Hypothalamus (tissue), 51 donors: Measurements from ENCODE around the gene CCDC110.
"Not testable (repeated sequence)": the region's sequence is repeated elsewhere in the genome, so short reads cannot be mapped to it uniquely, and the experiment has no call there.

ENCODE experiments used
- DNase-seq, 51 donors: peaks; one replicate each; lab custom pipeline; 2025; lab: John Stamatoyannopoulos, UW

The CCDC110 gene

DNA sequence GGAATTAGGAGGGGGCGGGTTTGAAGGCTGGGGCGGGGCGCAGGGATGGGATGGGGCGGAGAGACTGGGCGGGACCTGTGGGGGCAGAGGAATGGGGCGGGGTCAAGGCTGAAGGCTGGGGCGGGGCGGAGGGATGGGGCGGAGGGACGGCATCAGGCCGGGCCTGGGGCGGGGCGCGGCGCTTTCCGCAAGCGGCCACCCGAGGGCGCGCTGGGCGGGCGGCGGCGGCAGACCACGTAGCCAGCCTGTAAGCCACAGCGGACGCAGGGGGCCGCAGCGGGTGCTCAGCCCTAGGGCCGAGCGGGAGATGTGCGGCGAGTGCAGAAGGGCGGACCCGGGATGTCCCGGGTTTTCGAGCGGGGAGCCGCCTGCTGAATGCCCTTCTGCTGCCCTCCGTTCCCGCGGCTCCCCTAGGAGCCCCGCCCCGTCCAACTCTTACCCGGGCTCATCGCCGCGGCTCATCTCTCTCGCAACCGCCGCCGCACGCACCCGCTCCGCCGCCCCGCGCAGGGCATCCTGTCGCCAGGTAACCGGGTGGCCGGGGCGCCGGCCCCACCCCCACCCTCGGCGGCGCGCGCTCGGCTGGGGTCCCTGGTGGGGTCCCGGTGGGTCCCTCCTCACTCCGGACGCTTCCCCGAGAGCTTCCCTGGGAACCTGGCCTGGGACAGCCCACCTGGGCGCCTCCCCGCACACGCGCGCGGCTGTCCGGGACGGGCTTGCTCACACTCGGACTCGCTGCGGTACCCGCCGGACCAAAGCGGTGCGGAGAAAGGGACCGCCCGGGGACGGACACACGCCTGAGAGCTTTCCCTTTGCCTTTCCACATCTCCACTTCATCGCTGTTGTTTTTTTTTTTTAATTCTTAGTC is at the start of gene CCDC110:
Gene CCDC110, minus strand, starts transcription at position 499 of the 868 bp plus-strand sequence. Its CDS starts 50 bp downstream, at position 449.
- peak; percentile 19 to 99 (median 89) for DNase-seq

GRCh38 chr4:185520119-185520518 is 48.6 kb upstream of the CCDC110 start:
- DNase-seq = no peak

DNA sequence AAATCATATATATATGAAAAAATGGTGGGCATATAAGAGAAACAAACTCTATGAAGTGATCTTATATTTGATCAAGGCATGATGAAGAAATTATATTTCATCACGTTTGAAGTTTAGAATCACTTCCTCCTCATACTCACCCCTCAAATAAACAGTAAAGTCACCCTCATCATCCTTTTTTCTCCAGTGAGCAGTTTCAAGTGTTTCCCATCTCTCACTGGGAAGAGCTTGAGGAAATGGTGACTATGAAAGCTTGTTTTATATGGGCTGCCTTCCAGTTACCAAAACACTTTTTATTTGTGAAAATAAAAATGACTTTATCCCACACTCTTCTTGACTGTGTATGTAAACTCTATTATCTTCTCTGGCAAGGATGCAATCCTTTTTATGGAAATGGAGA is 47.0 kb upstream of the CCDC110 start:
- DNase-seq = no peak

- DNase-seq = no peak
These were observed 46.5 kb upstream of the CCDC110 start for GRCh38 chr4:185518069-185518468.

GRCh38 chr4:185515248-185515647 is 43.7 kb upstream of the CCDC110 start:
- no peak for DNase-seq

- DNase-seq = no peak
These were observed 42.7 kb upstream of the CCDC110 start for GRCh38 chr4:185514182-185514697.

- no peak for DNase-seq
These were observed 42.1 kb upstream of the CCDC110 start for GRCh38 chr4:185513489-185514181.

GRCh38 chr4:185512516-185512915 is 41.0 kb upstream of the CCDC110 start:
- no peak for DNase-seq

DNA sequence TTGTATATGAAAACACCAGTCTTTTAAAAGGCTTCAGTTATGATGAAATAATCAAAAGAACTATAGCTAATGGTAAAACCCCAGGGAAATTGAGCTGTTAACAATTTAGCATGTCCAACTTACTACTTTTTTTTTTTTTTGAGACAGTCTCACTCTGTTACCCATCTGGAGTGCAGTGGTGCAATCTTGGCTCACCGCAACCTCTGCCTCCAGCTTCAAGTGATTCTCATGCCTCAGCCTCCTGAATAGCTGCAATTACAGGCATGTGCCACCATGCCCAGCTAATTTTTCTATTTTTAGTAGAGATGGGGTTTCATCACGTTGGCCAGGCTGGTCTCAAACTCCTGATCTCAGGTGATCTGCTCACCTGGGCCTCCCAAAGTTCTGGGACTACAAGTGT is 39.7 kb upstream of the CCDC110 start:
- DNase-seq = not testable (repeated sequence)

- DNase-seq = no peak
These were observed 39.3 kb upstream of the CCDC110 start for GRCh38 chr4:185510806-185511205.

DNA sequence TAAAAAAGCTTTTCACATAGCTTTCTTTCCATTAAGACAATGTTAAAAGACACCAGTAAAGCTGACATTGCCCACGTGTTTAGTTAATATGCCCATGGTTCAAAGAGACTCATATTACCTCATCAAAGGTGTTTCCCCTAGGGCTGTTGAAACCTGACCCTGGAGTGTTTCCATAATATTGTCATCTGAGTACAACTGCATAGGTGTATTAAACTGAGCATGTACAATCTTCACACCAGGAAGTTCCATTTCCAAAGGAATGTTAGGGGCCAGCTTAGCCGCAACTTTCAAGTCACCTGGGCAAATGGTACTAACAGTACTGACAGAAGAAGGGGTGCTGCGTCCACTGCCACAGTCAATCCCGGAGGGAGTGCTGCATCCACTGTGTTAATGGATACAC is 36.6 kb upstream of the CCDC110 start:
- DNase-seq = no peak

- DNase-seq = no peak
These were observed 34.9 kb upstream of the CCDC110 start for GRCh38 chr4:185506422-185506821.

- DNase-seq = no peak
These were observed 32.8 kb upstream of the CCDC110 start for GRCh38 chr4:185504098-185505047.

- no peak for DNase-seq
These were observed 30.9 kb upstream of the CCDC110 start for GRCh38 chr4:185502386-185502785.

DNA sequence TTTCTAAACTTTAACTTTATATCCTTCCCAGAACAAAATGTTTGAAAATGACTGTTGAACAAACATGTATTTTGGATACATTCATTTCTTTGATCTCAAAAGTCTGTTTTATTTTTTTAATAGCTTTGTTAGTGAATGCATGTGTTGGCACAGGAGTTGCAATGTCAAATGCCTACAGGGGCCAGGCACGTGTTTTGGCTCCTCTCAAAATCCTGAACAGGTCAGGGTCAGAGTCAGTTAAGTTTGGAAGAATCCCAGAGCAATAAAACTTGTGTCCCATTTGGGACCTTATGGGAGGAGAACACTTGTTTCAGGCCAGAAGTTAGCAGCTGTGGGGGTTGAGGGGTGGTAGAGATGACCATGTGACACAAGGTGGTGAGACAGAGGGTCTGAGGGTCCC is 29.0 kb upstream of the CCDC110 start:
- no peak for DNase-seq

- DNase-seq = no peak
These were observed 28.5 kb upstream of the CCDC110 start for GRCh38 chr4:185500035-185500434.

GRCh38 chr4:185488650-185489049 is 17.1 kb upstream of the CCDC110 start:
- DNase-seq = no peak

DNA sequence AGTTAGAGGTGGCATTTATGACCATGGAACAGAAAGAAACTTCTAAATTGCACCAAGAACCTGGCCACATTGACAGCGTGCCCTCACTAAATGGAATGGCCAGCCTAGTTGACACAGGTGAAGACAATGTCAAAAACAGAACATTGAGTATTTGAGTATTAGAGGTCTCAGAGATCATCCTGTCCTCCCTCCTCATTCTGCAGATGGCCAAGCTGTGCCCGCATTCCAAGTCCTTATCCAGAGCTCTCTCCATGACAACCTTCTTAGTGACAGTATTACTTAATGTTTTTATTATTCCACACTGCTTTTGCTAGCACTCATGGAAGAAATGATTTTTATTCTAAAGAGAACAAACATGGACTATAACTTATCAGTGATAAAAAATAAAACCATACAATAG is 9.9 kb upstream of the CCDC110 start:
- DNase-seq = no peak

GRCh38 chr4:185480016-185480732 is 8.6 kb upstream of the CCDC110 start:
- DNase-seq = no peak

DNA sequence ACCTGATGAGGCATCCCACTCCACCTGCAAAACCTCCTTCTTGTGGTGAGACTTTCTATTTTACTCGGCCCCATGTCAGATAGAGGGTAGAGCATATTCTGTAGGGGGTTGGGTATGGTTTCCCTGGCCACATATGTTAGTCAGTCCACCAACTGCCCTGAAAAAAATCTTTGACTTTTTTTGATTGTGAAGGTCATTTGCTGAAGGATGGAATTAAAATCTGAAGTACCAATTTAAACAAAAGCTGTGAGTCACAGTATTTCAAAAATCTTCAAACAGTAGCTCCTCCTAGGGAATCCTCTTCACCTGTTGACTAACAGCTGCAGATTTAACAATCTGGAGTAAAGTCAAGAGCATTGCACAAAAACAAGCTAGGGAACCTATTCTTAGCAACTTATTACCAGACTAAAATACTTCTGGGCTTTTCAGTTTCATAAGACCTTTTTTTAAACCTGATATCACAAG is 8.0 kb upstream of the CCDC110 start:
- peak in 1 of 51 donors; percentile 2 for DNase-seq
